Keratinocyte (primary cell): ENCODE results near the gene CCDC178. TPM values are rescaled to one million over a fixed set of nuclear protein-coding genes. Genes with fewer than 3 reads are reported as not detected.

ENCODE experiments used
- DNase-seq: peaks from one replicate; pipeline ENCODE4 v3.0.0-alpha.2; 2011; ENCODE audit warnings: low read depth, missing footprints, low spot score
- FAIRE-seq: peaks from 2 replicates; lab custom pipeline; 2011; peaks lifted over from hg19 to GRCh38; lab: Jason Lieb, UNC
- H2AFZ ChIP-seq: 2 replicates; pipeline ENCODE4 v1.6.0; 2012; ENCODE audit warnings: low read length, control low read depth, inconsistent platforms; ENCODE audit not compliant: control insufficient read depth
- H3K27ac ChIP-seq: 2 replicates; pipeline ENCODE4 v1.5.1; 2011; ENCODE audit warnings: low read length; ENCODE audit not compliant: control insufficient read depth, insufficient read depth
- H3K27me3 ChIP-seq: 3 replicates; pipeline ENCODE4 v1.6.0; 2011; ENCODE audit warnings: low read length; ENCODE audit not compliant: control insufficient read depth, insufficient read depth; ENCODE audit errors: extremely low read depth
- H3K36me3 ChIP-seq, 2 experiments: 2 replicates in 1 of 2; 3 replicates in 1 of 2; pipeline ENCODE4 v1.5.1; 2011; ENCODE audit warnings: low read length in 2 of 2, mild to moderate bottlenecking in 1 of 2; ENCODE audit not compliant: control insufficient read depth in 2 of 2, insufficient read depth in 2 of 2; ENCODE audit errors: extremely low read depth in 1 of 2
- H3K4me1 ChIP-seq: 3 replicates; pipeline ENCODE4 v1.5.1; 2011; ENCODE audit warnings: low read length; ENCODE audit not compliant: control insufficient read depth, insufficient read depth; ENCODE audit errors: extremely low read depth
- H3K4me2 ChIP-seq: 3 replicates; pipeline ENCODE4 v1.6.0; 2011; ENCODE audit warnings: low read depth, low read length; ENCODE audit not compliant: control insufficient read depth, insufficient read depth; ENCODE audit errors: extremely low read depth
- H3K4me3 ChIP-seq, 3 experiments: fragments of 200-600 bp in 1 of 3; sonication (generic) in 1 of 3; 2 replicates in 2 of 3; 3 replicates in 1 of 3; pipeline ENCODE4 v1.5.1; 2011 to 2016; ENCODE audit warnings: low read length in 3 of 3, mild to moderate bottlenecking in 3 of 3, control low read depth in 2 of 3, inconsistent platforms in 1 of 3, low read depth in 1 of 3, mixed read lengths in 1 of 3, mixed run types in 1 of 3, moderate library complexity in 1 of 3; ENCODE audit not compliant: control insufficient read depth in 2 of 3, insufficient read depth in 2 of 3; ENCODE audit errors: extremely low read depth in 1 of 3
- H3K79me2 ChIP-seq: 2 replicates; pipeline ENCODE4 v1.6.0; 2012; ENCODE audit warnings: low read length; ENCODE audit not compliant: control insufficient read depth, insufficient read depth
- H3K9ac ChIP-seq: 3 replicates; pipeline ENCODE4 v1.6.0; 2011; ENCODE audit warnings: low read length; ENCODE audit not compliant: control insufficient read depth, insufficient read depth; ENCODE audit errors: extremely low read depth
- H3K9me1 ChIP-seq: 3 replicates; pipeline ENCODE4 v1.6.0; 2011; ENCODE audit warnings: low read length; ENCODE audit not compliant: control insufficient read depth, insufficient read depth; ENCODE audit errors: extremely low read depth
- H3K9me3 ChIP-seq: 2 replicates; pipeline ENCODE4 v1.5.1; 2012; ENCODE audit warnings: low read depth, low read length; ENCODE audit not compliant: control insufficient read depth
- H4K20me1 ChIP-seq: 3 replicates; pipeline ENCODE4 v1.6.0; 2011; ENCODE audit warnings: low read length; ENCODE audit not compliant: control insufficient read depth, insufficient read depth; ENCODE audit errors: extremely low read depth
- CTCF ChIP-seq, 3 experiments: IDR thresholded peaks in 1 of 3; conservative IDR thresholded peaks in 1 of 3; optimal IDR thresholded peaks in 1 of 3; 2 replicates in 2 of 3; 3 replicates in 1 of 3; pipeline versions ENCODE3 to v1.5.1; 2011; ENCODE audit warnings: low read length in 3 of 3, mild to moderate bottlenecking in 3 of 3, moderate library complexity in 2 of 3, control low read depth in 1 of 3, inconsistent platforms in 1 of 3; ENCODE audit not compliant: insufficient read depth in 2 of 3; ENCODE audit errors: extremely low read depth in 1 of 3
- EZH2 ChIP-seq: IDR thresholded peaks from one replicate; pipeline ENCODE4 v1.6.1; 2012; ENCODE audit warnings: inconsistent platforms, mild to moderate bottlenecking, low read length, moderate library complexity
- dilution Hi-C: fragments of 300-500 bp; cut with MboI; formaldehyde crosslinking; loops from one replicate; pipeline ENCODE4 v1.7.0; 2020; ENCODE audit warnings: low sequenced_read_pairs; ENCODE audit not compliant: extremely low pct_ligation_motif_present
- polyA plus RNA-seq, 5 experiments: library from polyadenylated mRNA; depleted of rRNA in 3 of 5; stranded (reverse) in 3 of 5; stranded (forward) in 1 of 5; unstranded in 1 of 5; fragments of >200 nt; gene quantifications; 1 replicate in 1 of 5; 2 replicates in 3 of 5; 3 replicates in 1 of 5; pipeline versions ENCODE4 v1.2.1 to v1.2.3, GENCODE V29; 2011 to 2012; ENCODE audit warnings: missing spikeins in 2 of 5, low read depth in 1 of 5, low replicate concordance in 1 of 5

CCDC178 gene
- polyA plus RNA-seq, 1 donor (not counting 4 experiments of a cell fraction or from before 2014, with no cell fraction given) = 0.14 TPM

DNA sequence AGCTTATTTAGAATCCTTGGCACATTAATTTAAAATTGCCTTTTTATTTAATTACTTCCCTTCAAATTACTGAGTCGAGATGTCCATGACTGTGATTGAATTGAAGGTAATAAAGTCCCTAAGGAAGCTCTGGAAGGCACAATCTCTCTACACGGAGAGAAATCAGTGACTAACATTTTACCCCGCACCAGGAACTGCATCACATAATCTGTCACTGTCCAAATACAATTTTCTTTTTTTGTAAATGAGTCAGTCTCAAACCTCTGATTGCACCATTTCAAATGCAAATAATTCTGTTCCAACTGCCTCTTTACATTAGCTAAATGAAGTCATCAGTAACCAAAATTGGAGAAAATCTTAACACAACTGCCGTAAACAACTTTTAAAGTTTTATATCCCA is 311.9 kb downstream of the CCDC178 start:
- Histone ChIP-seq H3K9ac (no peak overlapping the region), H3K9me1 (no peaks in the 10 kb centered on the region), H3K4me2 (no peak overlapping the region), H3K27me3 (no peaks in the 10 kb centered on the region), H3K36me3 (no peaks in the 10 kb centered on the region), H3K4me1 (no peaks in the 10 kb centered on the region), H3K4me3 (no peak overlapping the region), H3K79me2 (no peaks in the 10 kb centered on the region), H3K27ac (no peak overlapping the region), H3K9me3 (no peaks in the 10 kb centered on the region), H2AFZ (no peak overlapping the region), H4K20me1 (no peaks in the 10 kb centered on the region)
- dilution Hi-C loops = no loop called here
- no peak for FAIRE-seq
- no peak for DNase-seq
- no peak for TF ChIP-seq CTCF (optimal IDR thresholded peaks at IDR 0.05 in 1 of 3, IDR thresholded peaks at IDR 0.05 in 1 of 3, conservative IDR thresholded peaks at IDR 0.05 in 1 of 3; ENCODE audit: extremely low read depth in 1 of 3, insufficient read depth in 2 of 3, low read length in 3 of 3)
- TF ChIP-seq EZH2 = no peak

DNA sequence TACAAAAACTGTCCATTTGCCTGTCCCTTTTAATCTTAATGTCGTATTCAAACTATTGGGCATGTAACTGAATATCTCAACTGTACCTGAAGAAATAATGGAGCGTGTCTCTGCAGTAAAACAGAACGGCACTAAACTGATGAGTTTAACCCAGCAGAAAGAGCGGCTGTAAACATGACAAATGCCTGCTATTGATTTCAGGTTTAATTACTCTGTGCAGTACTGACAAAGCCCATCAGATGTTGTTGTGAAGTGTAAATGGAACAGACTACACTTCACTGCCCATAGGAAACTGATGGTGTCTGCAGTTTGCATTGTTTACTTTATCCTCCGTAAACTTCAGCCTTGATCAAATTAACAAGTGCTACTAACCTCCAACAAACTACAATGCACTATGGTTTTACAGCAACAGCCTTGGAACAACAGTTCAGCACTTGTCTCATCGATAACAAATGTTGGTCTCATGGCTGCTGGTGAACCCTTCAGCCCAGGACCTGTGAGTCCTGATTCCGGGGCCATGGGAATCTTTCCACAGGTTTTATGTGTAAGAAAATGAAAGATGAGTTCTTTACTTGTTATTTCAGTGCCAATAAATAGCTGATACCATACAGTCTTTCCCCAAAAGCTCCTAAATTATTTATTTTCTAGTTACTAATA is 316.5 kb downstream of the CCDC178 start:
- Histone ChIP-seq H3K27me3 (no peaks in the 10 kb centered on the region), H3K27ac (no peak overlapping the region), H3K36me3 (no peaks in the 10 kb centered on the region), H3K4me3 (no peak overlapping the region), H2AFZ (no peak overlapping the region), H3K4me1 (no peaks in the 10 kb centered on the region), H3K4me2 (no peak overlapping the region), H3K79me2 (no peaks in the 10 kb centered on the region), H3K9me3 (no peaks in the 10 kb centered on the region), H3K9me1 (no peaks in the 10 kb centered on the region), H3K9ac (no peak overlapping the region), H4K20me1 (no peaks in the 10 kb centered on the region)
- no peak for FAIRE-seq
- no peak for DNase-seq
- TF ChIP-seq EZH2 (no peak), CTCF (optimal IDR thresholded peaks at IDR 0.05 in 1 of 3, IDR thresholded peaks at IDR 0.05 in 1 of 3, conservative IDR thresholded peaks at IDR 0.05 in 1 of 3; ENCODE audit: extremely low read depth in 1 of 3, insufficient read depth in 2 of 3, low read length in 3 of 3) (no peak)
- dilution Hi-C loops = no loop called here
